ENCODE results near the gene MC5R.

MC5R gene

DNA sequence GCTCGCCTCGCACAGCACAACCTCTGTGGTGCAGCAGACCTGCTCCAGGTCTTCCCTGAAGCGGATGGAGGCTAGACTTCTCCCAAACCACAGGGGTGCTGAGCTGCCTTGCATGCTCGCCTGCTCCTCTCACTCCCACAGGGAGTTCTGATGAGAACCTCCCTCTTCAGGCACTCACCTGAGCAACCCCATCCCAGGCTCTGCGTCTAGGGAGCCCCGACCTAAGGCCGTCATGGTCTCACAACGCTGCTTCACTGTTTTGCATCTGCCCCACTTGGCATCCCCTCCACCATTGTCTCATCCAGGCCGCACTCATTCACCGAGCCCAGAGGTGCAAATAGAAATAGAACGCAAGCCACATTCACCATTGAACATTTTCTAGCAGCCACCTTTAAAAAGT lies 24.6 kb upstream of the MC5R start:
- TF ChIP-seq, protein P1, sequence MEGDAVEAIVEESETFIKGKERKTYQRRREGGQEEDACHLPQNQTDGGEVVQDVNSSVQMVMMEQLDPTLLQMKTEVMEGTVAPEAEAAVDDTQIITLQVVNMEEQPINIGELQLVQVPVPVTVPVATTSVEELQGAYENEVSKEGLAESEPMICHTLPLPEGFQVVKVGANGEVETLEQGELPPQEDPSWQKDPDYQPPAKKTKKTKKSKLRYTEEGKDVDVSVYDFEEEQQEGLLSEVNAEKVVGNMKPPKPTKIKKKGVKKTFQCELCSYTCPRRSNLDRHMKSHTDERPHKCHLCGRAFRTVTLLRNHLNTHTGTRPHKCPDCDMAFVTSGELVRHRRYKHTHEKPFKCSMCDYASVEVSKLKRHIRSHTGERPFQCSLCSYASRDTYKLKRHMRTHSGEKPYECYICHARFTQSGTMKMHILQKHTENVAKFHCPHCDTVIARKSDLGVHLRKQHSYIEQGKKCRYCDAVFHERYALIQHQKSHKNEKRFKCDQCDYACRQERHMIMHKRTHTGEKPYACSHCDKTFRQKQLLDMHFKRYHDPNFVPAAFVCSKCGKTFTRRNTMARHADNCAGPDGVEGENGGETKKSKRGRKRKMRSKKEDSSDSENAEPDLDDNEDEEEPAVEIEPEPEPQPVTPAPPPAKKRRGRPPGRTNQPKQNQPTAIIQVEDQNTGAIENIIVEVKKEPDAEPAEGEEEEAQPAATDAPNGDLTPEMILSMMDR (conservative IDR thresholded peaks at IDR 0.05; ENCODE audit: low read depth) = no peak
- no peak for DNase-seq (ENCODE audit: low spot score)
- H3K27ac ChIP-seq = no peak overlapping the region
- POLR2A ChIA-PET (ENCODE audit: low non-redundant PET) = no interaction called here
- CTCF ChIA-PET = interaction anchor here (0.6 kb wide), 1 partner anchor 505 kb away, joined by 3 read pairs; no protein-coding TSS in a partner anchor

DNA sequence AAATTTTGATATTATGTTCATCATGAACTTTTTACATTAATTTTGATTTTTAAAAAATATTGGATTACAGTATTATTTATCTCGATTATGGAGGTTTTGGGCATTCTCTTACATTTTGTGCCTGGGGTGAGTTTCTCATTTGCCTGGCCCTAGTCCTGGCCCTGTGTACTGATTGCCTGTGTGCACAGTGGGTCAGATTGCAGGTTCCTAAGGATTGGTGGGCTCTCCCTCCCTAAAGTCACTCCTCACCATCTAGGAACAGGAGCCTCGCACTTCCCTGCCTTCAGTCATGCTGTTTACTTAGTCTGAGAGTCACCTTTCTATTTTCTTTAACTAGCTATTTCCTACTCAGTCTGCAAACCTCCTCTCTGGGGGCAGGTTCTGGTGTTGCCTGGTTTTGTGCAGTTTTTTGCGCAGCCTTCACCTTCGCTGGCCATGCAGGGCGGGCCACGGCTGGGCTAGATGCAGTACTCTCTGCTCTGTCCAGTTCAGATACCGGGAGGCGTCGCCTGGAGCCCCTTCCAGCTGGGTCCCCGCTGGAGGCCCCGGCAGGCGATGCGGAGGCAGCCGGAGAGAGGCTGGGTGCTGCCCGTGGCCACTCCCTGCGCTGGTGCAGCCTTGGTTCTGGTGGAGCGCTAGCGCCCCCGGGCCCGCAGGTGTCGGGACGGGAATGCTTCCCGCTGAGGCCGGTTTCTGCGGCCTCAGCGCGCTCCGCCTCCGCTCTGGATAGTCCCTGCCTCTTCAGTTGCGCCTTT lies 23.3 kb upstream of the MC5R start:
- ChIA-PET CTCF (interaction anchor here (0.6 to 1.0 kb wide), 5 partner anchors 32 to 1053 kb away, joined by 3 to 6 read pairs (median 4); no protein-coding TSS in a partner anchor), POLR2A (ENCODE audit: low non-redundant PET) (no interaction called here)
- TF ChIP-seq, protein P1 (conservative IDR thresholded peaks at IDR 0.05; ENCODE audit: low read depth) = peak; percentile 79
- peak overlapping the region; percentile 11; the same call in 1 of the 2 replicates for H3K27ac ChIP-seq
- DNase-seq (ENCODE audit: low spot score) = peak; percentile 79

DNA sequence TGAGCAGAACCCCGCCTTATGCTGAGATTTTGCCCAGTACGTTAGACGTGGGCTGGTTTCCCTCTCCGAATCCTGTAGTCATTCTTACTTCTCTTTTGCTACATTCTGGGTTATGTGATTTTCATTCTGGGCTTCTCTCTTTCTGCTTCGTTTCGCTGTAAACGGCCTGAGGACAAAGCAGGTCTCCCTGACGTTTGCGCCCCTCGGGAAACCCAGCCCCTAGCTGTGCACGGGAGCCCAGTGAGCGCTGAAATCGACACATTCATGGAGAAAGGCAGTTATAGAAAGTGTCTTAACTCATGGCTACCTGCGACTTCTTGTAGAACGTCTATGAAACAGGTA lies 22.7 kb upstream of the MC5R start:
- ChIA-PET CTCF (interaction anchor here (0.7 to 0.8 kb wide), 2 partner anchors 250 to 1054 kb away, joined by 3 to 4 read pairs; no protein-coding TSS in a partner anchor), POLR2A (ENCODE audit: low non-redundant PET) (no interaction called here)
- peak overlapping the region; percentile 11; the same call in 1 of the 2 replicates for H3K27ac ChIP-seq
- DNase-seq (ENCODE audit: low spot score) = no peak
- TF ChIP-seq, protein P1 (conservative IDR thresholded peaks at IDR 0.05; ENCODE audit: low read depth) = peak; percentile 42

DNA sequence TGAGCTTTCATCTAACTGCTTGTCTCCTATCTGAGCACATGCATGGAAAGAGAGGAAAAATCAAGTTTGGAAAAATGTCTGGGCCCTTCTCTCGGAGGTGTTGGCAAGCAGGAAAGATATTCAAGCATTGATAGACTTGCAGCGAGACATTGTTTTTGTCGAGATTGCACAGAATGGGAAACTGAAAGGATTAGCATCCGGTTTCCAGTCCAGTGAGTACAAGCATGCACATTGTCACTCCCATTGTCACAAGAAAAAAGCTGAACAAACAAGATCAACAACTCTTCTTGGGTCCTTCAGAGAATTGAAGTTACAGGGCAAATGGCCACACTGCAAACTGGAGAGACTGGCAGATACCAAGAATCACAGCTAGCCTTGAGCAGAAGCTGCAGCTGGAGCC lies 19.6 kb upstream of the MC5R start:
- TF ChIP-seq, protein P1 (conservative IDR thresholded peaks at IDR 0.05; ENCODE audit: low read depth) = no peak
- DNase-seq (ENCODE audit: low spot score) = no peak
- ChIA-PET CTCF (interaction anchor here (1.5 kb wide), 1 partner anchor 9 kb away, joined by 8 read pairs; no protein-coding TSS in a partner anchor), POLR2A (ENCODE audit: low non-redundant PET) (no interaction called here)
- no peak overlapping the region for H3K27ac ChIP-seq

DNA sequence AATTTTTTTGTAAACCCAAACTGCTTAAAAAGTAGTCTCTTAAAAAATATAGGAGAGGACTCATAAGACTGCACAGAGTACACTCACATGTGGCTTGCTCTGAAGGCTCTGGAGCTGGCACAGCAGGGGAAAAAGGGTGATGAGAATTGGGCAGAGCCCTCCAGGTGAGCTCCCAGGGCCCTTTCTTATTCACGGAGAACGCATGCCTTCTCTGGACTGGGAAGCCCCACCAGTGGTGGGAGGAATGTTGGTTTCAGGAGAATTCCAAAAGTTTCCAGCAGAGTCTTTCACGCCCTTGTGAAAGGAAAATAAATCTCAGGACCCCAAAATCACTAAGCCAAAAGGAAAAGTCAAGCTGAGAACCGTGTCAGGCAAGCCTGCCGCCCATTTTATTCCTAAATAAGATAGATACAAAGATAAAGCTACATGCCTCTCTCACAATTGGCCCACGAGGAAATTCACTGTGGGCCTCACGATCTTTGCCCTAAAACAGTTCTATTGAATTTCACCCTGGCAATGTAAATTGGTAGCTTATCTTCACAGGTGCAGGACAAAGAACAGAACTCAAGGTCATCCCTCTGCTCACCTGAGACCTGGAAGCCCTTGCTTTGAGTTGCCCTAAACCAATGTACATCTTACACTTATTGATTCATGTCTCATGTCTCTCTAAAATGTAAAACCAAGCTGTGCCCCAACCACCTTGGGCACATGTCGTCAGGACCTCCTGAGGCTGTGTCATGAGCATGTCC lies 15.5 kb upstream of the MC5R start:
- TF ChIP-seq, protein P1 (conservative IDR thresholded peaks at IDR 0.05; ENCODE audit: low read depth) = no peak
- ChIA-PET POLR2A (ENCODE audit: low non-redundant PET) (no interaction called here), CTCF (interaction anchor here (0.6 kb wide), 2 partner anchors 118 to 154 kb away, joined by 3 to 4 read pairs; no protein-coding TSS in a partner anchor)
- H3K27ac ChIP-seq = no peak overlapping the region
- no peak for DNase-seq (ENCODE audit: low spot score)

DNA sequence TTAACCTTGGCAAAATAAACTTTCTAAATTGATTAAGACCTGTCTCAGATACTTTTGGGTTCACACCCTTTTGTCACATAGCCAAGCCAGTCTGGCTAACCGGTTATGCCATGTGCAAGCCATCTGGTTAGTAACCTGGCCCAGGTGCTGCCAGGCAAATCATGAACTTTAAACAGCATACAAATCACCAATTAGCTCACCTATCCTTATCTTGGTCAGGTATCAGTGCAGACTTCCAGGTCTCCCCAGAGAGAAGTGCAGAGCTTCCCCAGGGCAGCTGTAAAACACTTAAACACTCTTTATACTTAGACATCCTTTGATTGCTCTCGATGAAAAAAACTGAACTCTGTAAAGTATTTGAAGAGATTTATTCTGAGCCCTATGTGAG lies 14.9 kb upstream of the MC5R start:
- no peak for DNase-seq (ENCODE audit: low spot score)
- ChIA-PET CTCF (interaction anchor here (0.6 kb wide), 2 partner anchors 118 to 155 kb away, joined by 3 to 4 read pairs; no protein-coding TSS in a partner anchor), POLR2A (ENCODE audit: low non-redundant PET) (no interaction called here)
- TF ChIP-seq, protein P1 (conservative IDR thresholded peaks at IDR 0.05; ENCODE audit: low read depth) = no peak
- no peak overlapping the region for H3K27ac ChIP-seq
